SU-DHL-6 (cell line): ENCODE data around the gene CFAP20DC.

Experiments
- H2AFZ ChIP-seq: fragments of 200-600 bp; sonication (generic); 2 replicates; pipeline ENCODE4 v1.6.1; 2014; ENCODE audit warnings: low read depth, mild to moderate bottlenecking, moderate library complexity, mixed read lengths, antibody characterized with exemption, low read length; ENCODE audit not compliant: severe bottlenecking
- H3F3A ChIP-seq: fragments of 200-600 bp; shearing (Covaris generic); 2 replicates; pipeline ENCODE4 v1.6.0; 2016; ENCODE audit warnings: antibody characterized with exemption, mild to moderate bottlenecking; ENCODE audit not compliant: insufficient read depth
- H3K27ac ChIP-seq: fragments of 200-600 bp; sonication (generic); 2 replicates; pipeline ENCODE4 v1.5.1; 2016; ENCODE audit warnings: low read depth, mild to moderate bottlenecking, low read length, moderate library complexity, mixed read lengths
- H3K27me3 ChIP-seq: fragments of 200-600 bp; sonication (generic), shearing (Covaris generic); 2 replicates; pipeline ENCODE4 v1.6.0; 2014; ENCODE audit warnings: mild to moderate bottlenecking, low read length
- H3K36me3 ChIP-seq: fragments of 200-600 bp; sonication (generic); 2 replicates; pipeline ENCODE4 v1.6.1; 2014; ENCODE audit warnings: mild to moderate bottlenecking, low read length, mixed read lengths
- H3K4me2 ChIP-seq: fragments of 300-600, 200-600 bp; shearing (Covaris generic), sonication (generic); 2 replicates; pipeline ENCODE4 v1.6.0; 2014; ENCODE audit warnings: low read length, low read depth, mild to moderate bottlenecking; ENCODE audit not compliant: poor library complexity, severe bottlenecking
- H3K4me3 ChIP-seq: fragments of 200-600 bp; sonication (generic); 2 replicates; pipeline ENCODE4 v1.5.1; 2014; ENCODE audit warnings: antibody characterized with exemption, low read length, mild to moderate bottlenecking, mixed read lengths; ENCODE audit not compliant: insufficient read depth, poor library complexity, severe bottlenecking
- H3K79me2 ChIP-seq: fragments of 200-600 bp; sonication (generic); 2 replicates; pipeline ENCODE4 v1.6.1; 2014; ENCODE audit warnings: mild to moderate bottlenecking, low read length, moderate library complexity; ENCODE audit not compliant: insufficient read depth
- H3K9ac ChIP-seq: fragments of 200-600 bp; sonication (generic); 2 replicates; pipeline ENCODE4 v1.7.0; 2014; ENCODE audit warnings: mild to moderate bottlenecking, low read length
- H3K9me2 ChIP-seq: fragments of 200-600 bp; sonication (generic); replicated peaks from 2 replicates; pipeline ENCODE4 v1.6.1; 2014; ENCODE audit warnings: low read length; ENCODE audit not compliant: insufficient read depth
- H3K9me3 ChIP-seq: fragments of 200-600 bp; sonication (generic); 2 replicates; pipeline ENCODE4 v1.6.1; 2014; ENCODE audit warnings: low read length, mixed read lengths; ENCODE audit not compliant: insufficient read depth
- H4K20me1 ChIP-seq: fragments of 200-600 bp; sonication (generic); 2 replicates; pipeline ENCODE4 v1.6.1; 2014; ENCODE audit warnings: low read depth, mild to moderate bottlenecking, antibody characterized with exemption, low read length, moderate library complexity, mixed read lengths
- CTCF ChIP-seq: fragments of 200-600 bp; sonication (generic); IDR thresholded peaks from one replicate; pipeline ENCODE4 v1.5.1; 2017; ENCODE audit warnings: antibody characterized with exemption, mild to moderate bottlenecking, low read length, moderate library complexity; ENCODE audit not compliant: insufficient read depth, poor library complexity, severe bottlenecking
- EZH2phosphoT487 ChIP-seq: fragments of 200-600 bp; sonication (generic), shearing (Covaris generic); conservative IDR thresholded peaks from 2 replicates; pipeline ENCODE4 v1.6.1; 2018; ENCODE audit warnings: mild to moderate bottlenecking, antibody characterized with exemption, low read length, moderate library complexity, mixed read lengths

Gene CFAP20DC

DNA sequence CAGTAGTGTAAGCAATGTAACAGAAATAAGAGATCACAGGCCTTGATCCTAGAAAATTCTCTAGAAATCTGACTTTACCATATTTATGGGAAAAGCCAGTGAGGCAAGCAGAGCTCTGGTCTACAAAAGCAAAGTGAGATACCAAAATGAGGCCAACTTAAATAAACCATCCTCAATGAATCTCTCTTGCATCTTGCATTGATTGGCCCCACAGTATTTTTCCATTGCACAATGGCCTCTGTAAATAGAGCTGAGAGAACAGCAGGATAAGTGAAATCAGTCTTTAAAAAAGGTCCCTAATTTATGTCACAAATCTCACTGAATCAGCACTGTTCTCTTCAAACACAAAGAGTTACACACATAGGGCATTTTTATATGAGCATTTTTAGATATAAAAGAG lies 8.9 kb downstream of the CFAP20DC start:
- H3K79me2 ChIP-seq, result no peaks in the 10 kb centered on the region
- H3K9ac ChIP-seq, result no peak overlapping the region
- H3K4me2 ChIP-seq, result no peak overlapping the region
- TF ChIP-seq CTCF (no peak), EZH2phosphoT487 (no peak)
- no peaks in the 10 kb centered on the region for H3K36me3 ChIP-seq
- no peak overlapping the region for H3K27ac ChIP-seq
- H2AFZ ChIP-seq, result no peak overlapping the region
- no peaks in the 10 kb centered on the region for H3K9me3 ChIP-seq
- no peaks in the 10 kb centered on the region for H3F3A ChIP-seq
- no peaks in the 10 kb centered on the region for H3K9me2 ChIP-seq
- H3K27me3 ChIP-seq, result no peaks in the 10 kb centered on the region
- H4K20me1 ChIP-seq, result no peaks in the 10 kb centered on the region
- no peak overlapping the region for H3K4me3 ChIP-seq

GRCh38 chr3:59027607-59028006 lies 22.2 kb downstream of the CFAP20DC start:
- Histone ChIP-seq H3K9me2 (no peaks in the 10 kb centered on the region), H4K20me1 (no peaks in the 10 kb centered on the region), H3K79me2 (no peaks in the 10 kb centered on the region), H3K9ac (no peak overlapping the region), H3K27me3 (no peaks in the 10 kb centered on the region), H2AFZ (no peak overlapping the region), H3K4me3 (no peak overlapping the region), H3K36me3 (no peaks in the 10 kb centered on the region), H3K4me2 (no peak overlapping the region), H3F3A (no peaks in the 10 kb centered on the region), H3K9me3 (no peaks in the 10 kb centered on the region), H3K27ac (no peak overlapping the region)
- TF ChIP-seq CTCF (no peak), EZH2phosphoT487 (no peak)

DNA sequence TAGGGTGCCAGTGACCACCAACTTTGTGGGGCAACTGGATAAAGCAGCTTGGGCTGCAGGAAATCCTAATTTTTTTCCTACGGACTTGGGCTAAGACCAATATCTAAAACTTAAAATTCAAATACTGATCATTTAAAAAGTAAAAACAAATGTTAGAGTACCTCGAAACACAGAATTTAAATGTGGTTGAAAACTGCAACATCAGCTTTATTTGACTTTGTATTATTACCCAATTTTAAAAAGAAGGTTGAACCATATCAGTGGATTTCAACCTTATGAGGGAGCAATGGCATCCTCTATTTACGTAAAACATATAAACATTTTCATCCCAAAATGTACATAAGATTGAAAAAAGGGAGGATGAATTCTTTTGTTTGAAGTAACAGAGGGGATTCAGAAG lies 26.2 kb downstream of the CFAP20DC start:
- Histone ChIP-seq H3K4me3 (no peak overlapping the region), H3K27ac (no peak overlapping the region), H3K9me2 (no peaks in the 10 kb centered on the region), H3F3A (no peaks in the 10 kb centered on the region), H3K4me2 (no peak overlapping the region), H3K9ac (no peak overlapping the region), H3K79me2 (no peaks in the 10 kb centered on the region), H3K27me3 (no peaks in the 10 kb centered on the region), H3K9me3 (no peaks in the 10 kb centered on the region), H3K36me3 (no peaks in the 10 kb centered on the region), H2AFZ (no peak overlapping the region), H4K20me1 (no peaks in the 10 kb centered on the region)
- TF ChIP-seq CTCF (no peak), EZH2phosphoT487 (no peak)

- no peaks in the 10 kb centered on the region for H3K9me3 ChIP-seq
- no peak overlapping the region for H3K27ac ChIP-seq
- TF ChIP-seq CTCF (no peak), EZH2phosphoT487 (no peak)
- no peaks in the 10 kb centered on the region for H3K27me3 ChIP-seq
- H3K36me3 ChIP-seq, result no peaks in the 10 kb centered on the region
- no peak overlapping the region for H3K4me2 ChIP-seq
- no peak overlapping the region for H3K4me3 ChIP-seq
- no peaks in the 10 kb centered on the region for H4K20me1 ChIP-seq
- H3F3A ChIP-seq, result no peaks in the 10 kb centered on the region
- no peaks in the 10 kb centered on the region for H3K79me2 ChIP-seq
- no peak overlapping the region for H2AFZ ChIP-seq
- no peaks in the 10 kb centered on the region for H3K9me2 ChIP-seq
- no peak overlapping the region for H3K9ac ChIP-seq
Observed at GRCh38 chr3:59017617-59017984, 32.2 kb downstream of the CFAP20DC start.
